ENCODE results near the gene NR2C2AP. TPM values are rescaled to one million over a fixed set of nuclear protein-coding genes. Genes with fewer than 3 reads are reported as not detected.

NR2C2AP gene, protein sequence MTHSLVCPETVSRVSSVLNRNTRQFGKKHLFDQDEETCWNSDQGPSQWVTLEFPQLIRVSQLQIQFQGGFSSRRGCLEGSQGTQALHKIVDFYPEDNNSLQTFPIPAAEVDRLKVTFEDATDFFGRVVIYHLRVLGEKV
- total RNA-seq: 10.6 and 12.2 TPM in 2 replicates
- long read RNA-seq, partial matches to known transcripts: 4 of 13 reads
- long read RNA-seq, other reads (novel, unspliced or antisense): 3 of 13 reads

DNA sequence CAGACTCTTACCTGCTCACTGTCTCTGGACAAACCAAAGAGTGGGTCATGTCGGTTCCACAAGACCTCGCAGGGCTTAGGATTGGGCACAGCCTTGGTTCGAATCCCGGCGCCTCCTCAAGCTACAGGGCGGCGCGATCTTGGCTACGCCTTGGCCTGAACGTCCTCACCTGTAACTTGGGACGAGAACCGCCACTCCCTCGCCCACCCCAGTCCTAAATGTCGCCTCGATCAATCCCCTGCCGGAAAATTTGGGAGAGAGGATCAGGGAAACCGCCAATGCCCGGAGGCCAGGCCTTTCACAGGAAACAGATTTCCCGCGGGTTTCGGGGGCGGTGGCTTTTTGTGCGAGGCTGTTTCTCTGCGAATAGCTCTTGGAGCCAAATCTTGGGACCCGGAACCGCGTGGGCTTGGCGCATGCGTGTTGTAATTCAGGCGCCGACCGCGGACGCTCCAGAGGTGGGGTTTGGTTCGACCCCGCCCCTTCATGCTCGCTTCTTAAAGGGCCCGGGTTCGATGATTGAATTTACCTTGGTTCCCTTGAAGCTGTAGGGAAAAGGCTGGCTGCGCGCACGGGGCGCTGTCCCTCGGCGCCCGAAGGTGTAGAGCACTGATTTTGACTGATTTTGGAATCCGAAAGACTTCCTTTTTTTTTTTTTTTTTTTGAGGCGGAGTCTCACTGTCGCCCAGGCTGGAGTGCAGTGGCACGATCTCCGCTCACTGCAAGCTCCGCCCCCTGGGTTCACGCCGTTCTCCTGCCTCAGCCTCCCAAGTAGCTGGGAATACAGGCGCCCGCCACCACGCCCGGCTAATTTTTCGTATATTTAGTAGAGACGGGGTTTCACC, at the start of gene NR2C2AP:
Gene NR2C2AP (minus strand): TSS at position 403 of the 845 bp plus-strand sequence. CDS start 354 bp downstream, at position 49.
- DNase-seq (ENCODE audit: low spot score, unreplicated experiment): peak; percentile 61
- Mint-ChIP-seq H3K9me3 (ENCODE audit: low read depth) (no peaks in the 10 kb centered on the region), H3K4me3 (ENCODE audit: low read depth) (peak within 1 kb of the TSS; percentile 83), H3K36me3 (ENCODE audit: insufficient read depth) (peaks cover 4% of the 10 kb centered on the region), H3K27me3 (peaks cover 31% of the 10 kb centered on the region), H3K4me1 (ENCODE audit: low read depth) (peaks cover 6% of the 10 kb centered on the region), H3K27ac (peak within 1 kb of the TSS; percentile 80)
- TF ChIP-seq, protein P1, sequence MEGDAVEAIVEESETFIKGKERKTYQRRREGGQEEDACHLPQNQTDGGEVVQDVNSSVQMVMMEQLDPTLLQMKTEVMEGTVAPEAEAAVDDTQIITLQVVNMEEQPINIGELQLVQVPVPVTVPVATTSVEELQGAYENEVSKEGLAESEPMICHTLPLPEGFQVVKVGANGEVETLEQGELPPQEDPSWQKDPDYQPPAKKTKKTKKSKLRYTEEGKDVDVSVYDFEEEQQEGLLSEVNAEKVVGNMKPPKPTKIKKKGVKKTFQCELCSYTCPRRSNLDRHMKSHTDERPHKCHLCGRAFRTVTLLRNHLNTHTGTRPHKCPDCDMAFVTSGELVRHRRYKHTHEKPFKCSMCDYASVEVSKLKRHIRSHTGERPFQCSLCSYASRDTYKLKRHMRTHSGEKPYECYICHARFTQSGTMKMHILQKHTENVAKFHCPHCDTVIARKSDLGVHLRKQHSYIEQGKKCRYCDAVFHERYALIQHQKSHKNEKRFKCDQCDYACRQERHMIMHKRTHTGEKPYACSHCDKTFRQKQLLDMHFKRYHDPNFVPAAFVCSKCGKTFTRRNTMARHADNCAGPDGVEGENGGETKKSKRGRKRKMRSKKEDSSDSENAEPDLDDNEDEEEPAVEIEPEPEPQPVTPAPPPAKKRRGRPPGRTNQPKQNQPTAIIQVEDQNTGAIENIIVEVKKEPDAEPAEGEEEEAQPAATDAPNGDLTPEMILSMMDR (IDR thresholded peaks at IDR 0.05; ENCODE audit: unreplicated experiment): no peak

DNA sequence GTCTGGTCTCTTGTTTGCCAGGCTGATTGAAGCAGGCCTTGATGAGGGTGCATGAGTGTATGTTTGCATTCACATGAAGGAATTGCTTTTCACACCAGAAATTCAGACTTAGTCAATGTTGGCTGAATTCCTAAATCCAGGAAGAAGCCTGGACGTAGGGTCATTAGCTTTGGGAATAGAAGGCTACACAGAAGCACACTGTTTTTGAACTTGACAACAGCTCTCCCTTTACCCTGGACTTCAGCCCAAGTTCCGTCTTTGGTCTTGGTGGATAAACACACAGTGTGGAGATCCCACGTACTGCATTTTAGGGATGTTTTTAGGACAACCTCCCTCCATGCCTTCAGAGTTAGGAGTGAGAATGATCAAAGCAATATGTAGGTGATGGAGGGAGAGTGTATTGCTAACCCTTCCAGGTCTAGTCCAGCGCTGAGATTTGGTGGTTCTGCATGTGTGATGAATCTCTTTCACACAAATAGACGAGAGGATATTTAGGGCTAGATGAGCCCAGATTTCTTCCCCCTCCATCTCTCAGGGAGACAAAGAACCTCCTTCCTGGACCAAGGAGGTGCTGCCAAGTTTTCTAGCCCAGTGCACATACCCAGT, 47.1 kb upstream of the NR2C2AP start:
- H3K27me3 Mint-ChIP-seq: peaks cover 54% of the 10 kb centered on the region
- no peaks in the 10 kb centered on the region for H3K4me1 Mint-ChIP-seq (ENCODE audit: low read depth)
- no peak overlapping the region for H3K4me3 Mint-ChIP-seq (ENCODE audit: low read depth)
- no peak for DNase-seq (ENCODE audit: low spot score, unreplicated experiment)
- H3K9me3 Mint-ChIP-seq (ENCODE audit: low read depth): no peaks in the 10 kb centered on the region
- no peak overlapping the region for H3K27ac Mint-ChIP-seq
- no peaks in the 10 kb centered on the region for H3K36me3 Mint-ChIP-seq (ENCODE audit: insufficient read depth)
- TF ChIP-seq, protein P1 (IDR thresholded peaks at IDR 0.05; ENCODE audit: unreplicated experiment): no peak

GRCh38 chr19:19240476-19240875, 37.3 kb upstream of the NR2C2AP start:
- Mint-ChIP-seq H3K36me3 (ENCODE audit: insufficient read depth) (no peaks in the 10 kb centered on the region), H3K4me3 (ENCODE audit: low read depth) (no peak overlapping the region), H3K27ac (no peak overlapping the region), H3K9me3 (ENCODE audit: low read depth) (peaks cover 6% of the 10 kb centered on the region), H3K4me1 (ENCODE audit: low read depth) (no peaks in the 10 kb centered on the region), H3K27me3 (peaks cover 18% of the 10 kb centered on the region)
- TF ChIP-seq, protein P1 (IDR thresholded peaks at IDR 0.05; ENCODE audit: unreplicated experiment): no peak
- DNase-seq (ENCODE audit: low spot score, unreplicated experiment): no peak

- no peaks in the 10 kb centered on the region for H3K36me3 Mint-ChIP-seq (ENCODE audit: insufficient read depth)
- peaks cover 18% of the 10 kb centered on the region for H3K27me3 Mint-ChIP-seq
- no peak overlapping the region for H3K4me3 Mint-ChIP-seq (ENCODE audit: low read depth)
- H3K4me1 Mint-ChIP-seq (ENCODE audit: low read depth): no peaks in the 10 kb centered on the region
- DNase-seq (ENCODE audit: low spot score, unreplicated experiment): no peak
- peaks cover 6% of the 10 kb centered on the region for H3K9me3 Mint-ChIP-seq (ENCODE audit: low read depth)
- TF ChIP-seq, protein P1 (IDR thresholded peaks at IDR 0.05; ENCODE audit: unreplicated experiment): no peak
- no peak overlapping the region for H3K27ac Mint-ChIP-seq
Measured at GRCh38 chr19:19239675-19240074, 36.5 kb upstream of the NR2C2AP start.

Measured in progenitor cell of endocrine pancreas (in vitro differentiated cells).